ENCODE measurements around the gene GLI3. TPM values are rescaled to one million over a fixed set of nuclear protein-coding genes. Genes with fewer than 3 reads are reported as not detected.

The GLI3 gene
- total RNA-seq, 1 experiment from 2014 or later, result not detected

DNA sequence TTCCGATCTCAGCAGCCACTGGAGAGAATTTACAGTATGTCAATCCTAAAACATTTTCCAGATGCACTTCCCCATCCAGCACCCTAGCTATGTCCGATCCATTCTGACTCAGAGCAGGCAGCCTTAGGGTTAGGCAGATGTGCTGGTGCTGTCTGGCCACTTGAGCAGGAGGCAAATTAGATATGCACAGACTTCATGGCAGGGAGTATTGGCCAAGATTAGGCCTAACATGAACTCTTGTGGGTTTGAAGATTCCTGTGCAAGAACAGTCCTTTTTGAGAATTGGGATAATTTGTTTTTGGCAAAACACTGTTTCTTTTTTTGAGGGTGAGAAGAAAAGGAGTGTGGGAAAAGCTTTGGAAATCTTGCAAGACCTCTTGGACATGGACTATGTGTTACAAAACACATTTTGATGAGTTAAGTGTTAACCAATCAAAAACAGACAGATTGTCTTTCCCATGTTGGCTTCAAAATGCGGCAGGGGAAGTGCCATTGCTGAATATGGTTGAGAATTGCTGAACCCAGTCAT lies 315.5 kb downstream of the GLI3 start:
- POLR2A ChIA-PET (ENCODE audit: unreplicated experiment), result no interaction called here

GRCh38 chr7:41918597-41918996 lies 318.4 kb downstream of the GLI3 start:
- peaks cover 17% of the 10 kb centered on the region for H3K4me1 ChIP-seq (replicated peaks; ENCODE audit: insufficient read depth)
- no peaks in the 10 kb centered on the region for H3K27me3 ChIP-seq (ENCODE audit: insufficient read depth, low read depth)
- H3F3A ChIP-seq (ENCODE audit: insufficient read depth, low read depth), result peaks cover 6% of the 10 kb centered on the region; the same call in 1 of the 2 replicates
- DNase-seq, result no peak
- TF ChIP-seq, protein P1, sequence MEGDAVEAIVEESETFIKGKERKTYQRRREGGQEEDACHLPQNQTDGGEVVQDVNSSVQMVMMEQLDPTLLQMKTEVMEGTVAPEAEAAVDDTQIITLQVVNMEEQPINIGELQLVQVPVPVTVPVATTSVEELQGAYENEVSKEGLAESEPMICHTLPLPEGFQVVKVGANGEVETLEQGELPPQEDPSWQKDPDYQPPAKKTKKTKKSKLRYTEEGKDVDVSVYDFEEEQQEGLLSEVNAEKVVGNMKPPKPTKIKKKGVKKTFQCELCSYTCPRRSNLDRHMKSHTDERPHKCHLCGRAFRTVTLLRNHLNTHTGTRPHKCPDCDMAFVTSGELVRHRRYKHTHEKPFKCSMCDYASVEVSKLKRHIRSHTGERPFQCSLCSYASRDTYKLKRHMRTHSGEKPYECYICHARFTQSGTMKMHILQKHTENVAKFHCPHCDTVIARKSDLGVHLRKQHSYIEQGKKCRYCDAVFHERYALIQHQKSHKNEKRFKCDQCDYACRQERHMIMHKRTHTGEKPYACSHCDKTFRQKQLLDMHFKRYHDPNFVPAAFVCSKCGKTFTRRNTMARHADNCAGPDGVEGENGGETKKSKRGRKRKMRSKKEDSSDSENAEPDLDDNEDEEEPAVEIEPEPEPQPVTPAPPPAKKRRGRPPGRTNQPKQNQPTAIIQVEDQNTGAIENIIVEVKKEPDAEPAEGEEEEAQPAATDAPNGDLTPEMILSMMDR (conservative IDR thresholded peaks at IDR 0.05), result no peak
- no peak for TF ChIP-seq EZH2 (IDR thresholded peaks at IDR 0.05; ENCODE audit: low read depth)
- ChIA-PET CTCF (no interaction called here), POLR2A (ENCODE audit: unreplicated experiment) (no interaction called here)
- H3K4me2 ChIP-seq, result no peak overlapping the region
- no peak overlapping the region for H3K27ac ChIP-seq
- H3K9me2 ChIP-seq (ENCODE audit: insufficient read depth), result no peaks in the 10 kb centered on the region
- no peaks in the 10 kb centered on the region for H3K79me2 ChIP-seq (ENCODE audit: low read depth)
- no peaks in the 10 kb centered on the region for H4K20me1 ChIP-seq (ENCODE audit: insufficient read depth)
- intact Hi-C loops (cut with micrococcal nuclease; ENCODE audit: unreplicated experiment), result no loop called here
- no peak overlapping the region for H2AFZ ChIP-seq
- no peaks in the 10 kb centered on the region for H3K36me3 ChIP-seq (ENCODE audit: low read depth)
- H3K9me3 ChIP-seq (ENCODE audit: insufficient read depth, low read depth), result no peaks in the 10 kb centered on the region
- no TSS peak for BruUV-seq (replicated peaks)
- H3K4me3 ChIP-seq, result no peak overlapping the region

More for the DNA sequence above, 315.5 kb downstream of the GLI3 start:
- Histone ChIP-seq H3K27me3 (ENCODE audit: insufficient read depth, low read depth) (no peaks in the 10 kb centered on the region), H3K9me2 (ENCODE audit: insufficient read depth) (no peaks in the 10 kb centered on the region), H2AFZ (no peak overlapping the region), H4K20me1 (ENCODE audit: insufficient read depth) (no peaks in the 10 kb centered on the region), H3K4me1 (replicated peaks; ENCODE audit: insufficient read depth) (peaks cover 6% of the 10 kb centered on the region; the same call in 1 of the 2 replicates), H3F3A (ENCODE audit: insufficient read depth, low read depth) (0 out of 2 replicates have a peak, but pooled peaks cover 3% of the 10 kb centered on the region), H3K27ac (no peak overlapping the region), H3K9me3 (ENCODE audit: insufficient read depth, low read depth) (no peaks in the 10 kb centered on the region), H3K4me2 (no peak overlapping the region), H3K79me2 (ENCODE audit: low read depth) (no peaks in the 10 kb centered on the region), H3K4me3 (no peak overlapping the region), H3K36me3 (ENCODE audit: low read depth) (no peaks in the 10 kb centered on the region)
- no TSS peak for BruUV-seq (replicated peaks)
- no peak for DNase-seq
- no peak for TF ChIP-seq EZH2 (IDR thresholded peaks at IDR 0.05; ENCODE audit: low read depth)
- TF ChIP-seq, protein P1 (conservative IDR thresholded peaks at IDR 0.05), result no peak
- intact Hi-C loops (cut with micrococcal nuclease; ENCODE audit: unreplicated experiment), result no loop called here
- CTCF ChIA-PET, result no interaction called here

DNA sequence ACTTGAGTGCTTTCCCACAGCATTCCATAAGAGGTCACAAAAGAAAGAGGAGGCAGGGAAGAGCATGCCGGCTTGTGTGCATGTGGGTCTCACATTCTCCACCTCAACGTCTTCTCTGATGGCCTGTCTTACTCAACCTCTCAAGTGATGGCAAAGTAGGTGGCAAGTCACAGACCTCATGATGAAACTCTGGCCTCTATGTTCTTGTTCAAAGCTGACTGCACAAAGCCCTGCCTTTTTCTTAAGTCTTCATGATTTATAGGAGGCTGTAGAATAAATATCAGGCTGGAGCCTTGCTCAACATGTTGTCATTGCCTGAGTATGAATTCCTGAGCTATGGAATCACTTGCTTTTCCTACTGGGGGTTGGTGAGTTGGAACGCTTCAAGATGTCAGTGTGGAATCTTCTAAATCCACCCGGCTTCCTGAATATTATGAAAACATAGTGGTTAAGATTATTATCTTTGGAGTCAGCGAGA lies 320.5 kb downstream of the GLI3 start:
- no peaks in the 10 kb centered on the region for H3K9me3 ChIP-seq (ENCODE audit: insufficient read depth, low read depth)
- H2AFZ ChIP-seq, result peak overlapping the region; percentile 42; the same call in 1 of the 2 replicates
- H3K4me2 ChIP-seq, result peak overlapping the region; percentile 46
- peaks cover 17% of the 10 kb centered on the region for H3K4me1 ChIP-seq (replicated peaks; ENCODE audit: insufficient read depth)
- no TSS peak for BruUV-seq (replicated peaks)
- H3K27me3 ChIP-seq (ENCODE audit: insufficient read depth, low read depth), result no peaks in the 10 kb centered on the region
- no peaks in the 10 kb centered on the region for H4K20me1 ChIP-seq (ENCODE audit: insufficient read depth)
- peak overlapping the region; percentile 44 for H3K27ac ChIP-seq
- no peak for TF ChIP-seq EZH2 (IDR thresholded peaks at IDR 0.05; ENCODE audit: low read depth)
- TF ChIP-seq, protein P1 (conservative IDR thresholded peaks at IDR 0.05), result no peak
- no peaks in the 10 kb centered on the region for H3K9me2 ChIP-seq (ENCODE audit: insufficient read depth)
- H3F3A ChIP-seq (ENCODE audit: insufficient read depth, low read depth), result peaks cover 6% of the 10 kb centered on the region; the same call in 1 of the 2 replicates
- ChIA-PET POLR2A (ENCODE audit: unreplicated experiment) (interaction anchor here (0.6 kb wide), 1 partner anchor 138 kb away, joined by 3 read pairs; no protein-coding TSS in a partner anchor), CTCF (interaction anchor here (0.6 kb wide), 1 partner anchor 213 kb away, joined by 4 read pairs; no protein-coding TSS in a partner anchor)
- H3K79me2 ChIP-seq (ENCODE audit: low read depth), result no peaks in the 10 kb centered on the region
- peak; percentile 5 to 79 for DNase-seq
- no peaks in the 10 kb centered on the region for H3K36me3 ChIP-seq (ENCODE audit: low read depth)
- intact Hi-C loops (cut with micrococcal nuclease; ENCODE audit: unreplicated experiment), result no loop called here
- H3K4me3 ChIP-seq, result no peak overlapping the region
